Measurements from ENCODE around the gene KCNK18.
"Not testable (repeated sequence)": the region's sequence is repeated elsewhere in the genome, so short reads cannot be mapped to it uniquely, and the experiment has no call there.

Gene KCNK18

DNA sequence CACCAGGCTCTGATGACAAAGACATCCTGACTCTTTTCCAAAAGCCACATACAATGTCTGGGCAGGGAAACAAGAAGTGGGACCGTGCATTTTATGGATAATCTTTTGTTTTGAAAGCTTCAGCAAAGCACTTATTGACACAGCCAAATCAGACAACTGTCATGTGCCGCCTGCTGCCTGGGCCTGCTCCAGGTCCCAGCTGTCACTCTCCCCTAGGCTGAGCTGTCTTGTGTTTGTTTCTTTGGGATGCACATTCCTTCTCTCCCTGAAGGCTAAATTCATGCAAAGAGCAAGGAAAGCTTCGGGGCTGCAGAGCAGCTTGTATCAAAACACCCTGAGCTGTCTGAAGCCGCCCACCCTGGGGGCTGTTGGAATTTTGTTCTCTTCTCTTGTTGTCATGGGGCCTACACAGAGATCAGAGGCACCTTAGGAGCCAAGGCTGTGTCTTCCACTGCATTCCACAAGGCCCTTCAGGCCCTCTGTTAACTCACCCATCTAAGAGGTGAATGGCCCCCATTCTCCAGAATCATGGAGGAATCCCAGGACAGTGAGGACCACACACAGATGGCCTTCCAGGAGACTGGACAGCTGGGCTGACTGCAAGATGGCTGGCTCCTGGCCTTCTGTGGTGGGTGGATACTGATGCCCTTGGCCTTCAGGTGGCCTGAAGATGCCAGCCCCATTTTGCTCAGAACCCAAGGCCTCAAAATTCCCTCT, 25.8 kb downstream of the KCNK18 start:
- no peak for DNase-seq

DNA sequence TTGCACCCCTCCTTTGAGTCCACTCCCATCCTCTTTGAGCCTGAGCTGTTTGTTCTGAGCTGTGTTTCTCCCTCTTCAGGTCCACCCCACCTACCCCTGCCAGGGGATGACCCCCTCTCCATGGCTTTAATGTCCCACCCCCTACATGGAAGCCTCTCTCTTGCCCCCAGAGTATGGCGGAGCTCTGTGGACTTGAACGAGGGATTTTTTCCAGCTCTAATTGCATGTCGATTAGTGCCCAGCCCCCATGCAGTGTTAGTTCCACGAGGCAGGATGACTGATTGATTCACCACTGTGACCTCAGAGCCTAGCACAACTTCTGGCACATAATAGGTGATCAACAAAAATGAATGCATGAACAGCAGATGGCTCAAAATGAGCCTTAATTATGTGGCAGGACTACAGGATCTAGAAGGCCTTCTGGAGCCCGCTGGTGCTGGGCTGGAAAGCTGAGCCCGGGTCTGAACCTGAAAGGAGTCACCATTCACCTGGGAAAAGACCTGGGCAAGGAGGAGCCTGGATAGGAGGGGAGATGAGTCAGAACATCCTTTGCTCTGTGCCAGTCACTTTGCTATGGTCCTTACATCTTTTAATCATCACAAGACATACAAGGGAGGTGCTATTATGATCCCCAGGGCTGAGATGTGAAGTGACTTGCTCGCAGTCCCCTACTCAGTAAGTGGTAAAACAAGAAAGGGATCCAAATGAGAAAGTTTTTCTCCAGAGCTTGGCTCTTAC, 26.6 kb downstream of the KCNK18 start:
- no peak for DNase-seq

DNA sequence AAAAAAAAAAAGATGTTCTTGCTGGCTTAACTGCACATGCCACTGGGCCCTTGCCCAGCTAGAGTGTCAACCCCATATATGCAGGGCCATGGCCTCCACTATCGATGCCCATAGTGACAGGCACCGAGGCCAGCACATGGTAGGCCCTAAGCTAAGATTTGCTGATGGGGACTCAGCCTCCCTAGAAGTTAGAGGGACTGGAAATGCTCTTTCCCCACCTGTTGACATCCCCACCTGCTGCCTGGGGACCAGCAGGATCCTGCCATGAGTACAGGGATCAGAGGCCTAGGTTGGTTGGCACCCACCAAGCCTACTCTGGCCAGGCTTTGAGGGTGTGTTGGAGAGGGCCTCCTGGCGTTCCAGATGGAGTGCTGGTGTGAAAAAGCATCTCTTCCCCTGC, 27.6 kb downstream of the KCNK18 start:
- DNase-seq = no peak

DNA sequence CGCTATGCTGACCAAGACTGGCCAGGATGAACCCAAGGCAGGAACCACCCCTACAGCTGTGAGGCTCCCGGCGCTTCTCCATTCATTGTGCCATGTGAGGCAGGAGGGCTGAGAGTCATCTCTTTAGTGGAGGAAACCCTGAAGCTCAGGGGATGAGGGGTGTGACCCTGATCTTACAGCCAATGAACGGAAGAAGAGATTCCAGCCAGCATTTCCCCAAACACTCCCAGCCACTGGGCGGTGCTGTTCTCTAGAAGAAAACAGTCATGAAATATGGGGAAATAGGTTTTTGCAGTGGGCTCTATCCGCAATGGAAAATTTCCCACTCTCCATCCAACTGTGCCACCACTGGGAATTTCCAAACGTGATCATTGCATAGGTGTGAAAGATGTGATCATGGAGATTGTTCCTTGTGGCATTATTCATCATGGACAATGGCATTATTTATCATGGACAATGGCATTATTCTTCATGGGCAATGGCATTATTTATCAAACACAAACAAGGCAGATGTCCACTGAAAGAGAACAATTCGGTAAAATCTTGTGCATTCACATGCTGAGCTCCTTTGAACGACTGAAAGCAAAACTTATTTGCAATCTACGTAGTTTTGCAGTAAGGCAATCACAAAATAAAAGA, 29.6 kb downstream of the KCNK18 start:
- no peak for DNase-seq

DNA sequence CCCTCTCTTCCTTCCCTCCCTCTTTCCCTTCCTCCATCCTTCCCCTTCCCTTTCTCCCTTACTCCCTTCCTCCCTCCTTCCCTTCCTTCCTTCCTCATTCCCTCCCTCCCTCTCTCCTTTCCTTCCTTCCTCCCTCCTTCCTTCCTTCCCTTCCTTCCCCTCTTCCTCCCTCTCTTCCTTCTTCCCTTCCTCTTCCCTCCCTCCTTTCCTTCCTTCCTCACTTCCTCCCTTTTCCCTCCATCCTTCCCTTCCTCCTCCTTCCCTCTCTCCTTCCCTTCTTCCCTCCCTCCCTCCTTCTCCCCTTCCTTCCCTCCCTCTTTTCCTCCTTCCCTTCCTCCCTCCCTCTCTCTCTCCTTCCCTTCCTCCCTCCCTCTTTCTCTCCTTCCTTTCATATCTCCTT, 30.9 kb downstream of the KCNK18 start:
- no peak for DNase-seq

DNA sequence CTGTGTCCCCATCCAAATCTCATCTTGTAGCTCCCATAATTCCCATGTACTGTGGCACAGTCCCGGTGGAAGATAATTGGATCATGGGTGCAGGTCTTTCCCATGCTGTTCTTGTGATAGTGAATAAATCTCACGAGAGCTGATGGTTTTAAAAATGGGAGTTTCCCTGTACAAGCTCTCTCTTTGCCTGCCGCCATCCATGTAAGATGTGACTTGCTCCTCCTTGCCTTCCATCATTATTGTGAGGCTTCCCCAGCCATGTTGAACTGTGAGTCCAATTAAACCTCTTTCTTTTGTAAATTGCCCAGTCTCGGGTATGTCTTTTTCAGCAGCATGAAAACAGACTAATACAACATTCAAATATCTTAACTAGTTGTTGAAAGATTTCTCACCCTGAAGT, 32.8 kb downstream of the KCNK18 start:
- not testable (repeated sequence) for DNase-seq

DNA sequence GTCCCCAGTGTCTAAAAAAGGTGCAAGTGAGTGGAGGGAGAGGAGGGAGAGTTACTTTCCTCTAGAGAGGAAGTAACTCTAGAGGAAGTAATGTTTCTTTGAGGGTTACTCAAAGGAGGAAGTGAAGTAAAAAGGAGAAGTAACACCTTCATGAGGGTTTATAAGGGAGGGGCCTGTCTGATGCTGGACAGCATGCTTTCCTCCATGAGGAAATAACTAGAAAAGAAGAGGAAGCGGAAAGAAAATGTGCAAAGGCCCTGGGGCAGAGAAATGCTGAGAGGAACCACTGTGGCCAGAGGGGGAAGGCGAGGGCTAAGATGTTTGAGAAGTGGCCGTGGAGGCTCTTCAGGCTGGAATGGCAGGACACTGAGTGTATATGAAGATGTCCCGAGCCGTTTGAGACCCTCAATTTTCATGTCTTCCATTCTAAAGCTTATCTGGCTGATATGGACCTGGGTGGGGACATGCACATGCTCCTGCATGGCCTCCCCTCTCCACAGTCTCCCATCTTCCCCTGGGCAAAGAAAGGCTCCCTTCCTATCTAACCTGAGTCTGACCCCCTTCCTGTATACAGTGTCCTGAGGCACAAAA, 40.2 kb downstream of the KCNK18 start:
- DNase-seq = no peak

DNA sequence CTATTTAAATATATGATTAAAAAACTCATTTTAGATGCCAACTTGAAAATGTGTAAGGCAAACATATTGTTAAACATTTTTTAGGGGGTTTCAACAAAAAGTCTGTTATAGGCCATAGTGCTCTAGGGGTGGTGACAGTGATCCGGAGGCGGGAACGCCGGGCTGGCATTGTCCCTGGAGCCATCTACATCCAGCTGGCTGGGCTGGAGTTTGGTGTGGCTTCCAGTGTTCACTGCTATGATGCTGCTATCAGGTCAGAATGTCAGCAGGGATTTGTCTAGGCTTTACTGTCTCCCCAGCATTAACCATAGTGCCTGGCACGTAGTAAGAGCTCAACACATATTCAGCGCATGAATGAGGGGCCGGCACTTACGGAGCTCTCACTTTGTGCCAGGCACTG, 41.8 kb downstream of the KCNK18 start:
- no peak for DNase-seq

DNA sequence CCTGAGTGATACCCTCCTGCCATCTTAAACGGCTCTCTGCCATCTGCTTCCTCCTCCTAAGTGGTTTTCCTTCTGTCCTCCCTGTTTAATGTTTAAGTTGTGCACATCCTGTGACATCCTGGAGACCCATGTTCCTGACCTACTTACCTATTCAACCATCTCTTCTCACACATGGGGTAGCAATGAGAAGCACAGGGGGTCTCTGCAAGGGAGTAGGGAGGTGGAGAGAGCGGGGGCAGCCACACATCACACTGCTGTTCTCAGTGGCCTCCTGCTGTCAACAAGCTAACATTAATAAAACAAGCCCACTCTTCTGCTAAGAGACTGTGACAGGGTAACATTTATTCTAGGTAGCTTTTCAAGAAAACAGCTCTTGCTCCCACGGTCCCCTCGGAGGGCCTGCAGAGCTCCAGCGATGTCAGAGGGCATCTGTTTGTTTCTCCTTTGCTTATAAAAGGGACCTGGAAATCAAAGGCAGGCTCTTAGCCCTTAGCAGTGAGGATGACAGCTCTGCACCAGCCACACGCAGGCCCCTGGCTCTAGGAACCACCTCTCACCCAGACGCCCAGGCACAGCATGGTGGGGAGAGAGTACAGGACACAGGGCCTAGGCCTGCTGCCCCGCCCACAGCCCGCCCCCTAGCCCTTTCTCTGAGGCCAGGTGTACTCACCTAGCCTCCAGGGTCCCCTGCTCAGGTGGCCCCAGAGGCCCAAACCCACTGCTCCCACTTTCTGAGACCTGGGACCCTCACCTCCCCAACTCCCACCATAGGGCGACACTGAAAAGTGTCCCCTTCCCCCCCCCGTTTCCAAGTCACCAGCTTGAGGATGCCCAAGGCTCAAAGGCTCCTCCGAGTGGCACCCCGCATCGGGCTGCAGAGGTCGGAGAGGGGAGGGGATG, 42.7 kb downstream of the KCNK18 start:
- DNase-seq = no peak

DNA sequence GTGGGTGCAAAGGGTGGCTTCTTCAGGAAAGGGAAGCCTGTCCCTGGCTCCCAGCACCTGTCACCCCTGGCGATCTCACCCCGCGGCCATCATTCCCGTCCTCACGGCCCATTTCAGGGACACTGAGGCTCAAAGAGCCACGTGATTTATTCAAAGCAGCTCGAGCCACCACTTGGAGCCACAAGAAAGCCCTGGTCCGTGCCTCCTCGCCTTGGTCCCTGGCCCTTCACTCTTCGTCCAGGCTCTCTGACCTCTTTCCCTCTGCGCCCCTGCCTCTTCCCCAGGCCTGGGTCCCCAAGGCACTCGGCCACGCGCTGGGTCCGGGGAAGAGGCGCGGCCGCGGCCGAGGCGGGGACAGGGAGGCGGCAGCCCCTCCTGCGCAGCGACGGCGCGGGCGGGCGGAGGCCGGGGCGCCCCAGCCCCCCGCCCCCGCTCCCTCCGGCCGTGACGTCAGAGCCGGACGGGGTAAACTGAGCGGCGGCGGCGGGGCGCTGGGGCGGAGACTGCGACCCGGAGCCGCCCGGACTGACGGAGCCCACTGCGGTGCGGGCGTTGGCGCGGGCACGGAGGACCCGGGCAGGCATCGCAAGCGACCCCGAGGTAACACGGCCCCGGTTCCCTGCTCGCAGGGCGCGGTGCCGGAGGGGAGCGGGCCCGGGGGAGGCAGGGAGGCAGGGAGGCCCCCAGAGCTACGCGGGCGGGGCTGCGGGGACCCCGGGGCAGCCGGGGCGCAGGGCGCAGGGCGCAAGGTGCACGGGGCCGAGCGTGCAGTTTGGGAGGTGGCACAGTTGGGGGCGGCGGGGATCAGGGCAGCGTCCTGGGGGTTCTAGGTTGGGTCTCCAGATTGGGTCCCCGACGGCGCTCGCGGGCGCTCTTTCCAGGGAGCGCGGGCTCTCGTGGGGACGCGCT, 43.6 kb downstream of the KCNK18 start, which contains the start of gene SLC18A2:
Gene SLC18A2 (plus strand): TSS at position 494 of the 909 bp plus-strand sequence. CDS start 580 bp downstream, outside the sequence.
- no peak for DNase-seq

DNA sequence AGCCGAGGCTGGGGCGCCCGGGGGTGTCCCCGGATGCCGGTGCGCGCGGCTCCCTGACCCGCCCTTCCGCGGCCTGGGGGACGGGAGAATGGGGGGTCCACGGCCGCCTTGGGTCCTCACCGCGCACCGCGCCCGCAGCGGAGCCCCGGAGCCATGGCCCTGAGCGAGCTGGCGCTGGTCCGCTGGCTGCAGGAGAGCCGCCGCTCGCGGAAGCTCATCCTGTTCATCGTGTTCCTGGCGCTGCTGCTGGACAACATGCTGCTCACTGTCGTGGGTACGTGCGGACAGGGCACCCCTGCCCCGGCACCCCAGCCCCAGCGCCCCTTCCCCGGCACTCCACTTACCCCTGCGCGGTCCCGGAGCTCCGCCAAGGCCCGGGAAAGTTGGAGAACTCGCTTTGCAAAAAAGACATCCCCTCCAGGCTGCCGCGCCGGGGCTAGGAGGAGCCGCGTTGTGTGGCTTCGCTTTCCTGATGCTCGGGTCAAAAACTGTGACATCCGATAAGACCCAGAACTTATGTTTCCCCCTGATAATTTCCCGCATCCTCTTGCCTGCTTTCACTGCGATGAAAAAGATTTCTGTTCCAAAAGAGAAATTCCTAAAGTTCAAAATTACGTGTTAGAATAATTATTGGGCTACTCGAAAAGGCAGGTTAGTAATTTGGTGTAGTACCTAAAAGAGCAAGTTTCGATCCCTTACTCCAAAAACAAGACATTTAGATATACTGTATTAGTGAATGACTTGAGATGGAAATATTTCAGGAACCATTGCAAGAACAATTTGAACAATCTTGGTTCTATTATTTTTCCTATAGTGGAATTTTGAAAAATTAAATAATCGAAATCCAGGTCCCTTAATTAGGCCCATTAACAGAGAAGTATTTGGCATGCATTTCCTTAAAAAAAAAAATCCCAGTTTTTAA, 44.5 kb downstream of the KCNK18 start:
- DNase-seq = no peak

DNA sequence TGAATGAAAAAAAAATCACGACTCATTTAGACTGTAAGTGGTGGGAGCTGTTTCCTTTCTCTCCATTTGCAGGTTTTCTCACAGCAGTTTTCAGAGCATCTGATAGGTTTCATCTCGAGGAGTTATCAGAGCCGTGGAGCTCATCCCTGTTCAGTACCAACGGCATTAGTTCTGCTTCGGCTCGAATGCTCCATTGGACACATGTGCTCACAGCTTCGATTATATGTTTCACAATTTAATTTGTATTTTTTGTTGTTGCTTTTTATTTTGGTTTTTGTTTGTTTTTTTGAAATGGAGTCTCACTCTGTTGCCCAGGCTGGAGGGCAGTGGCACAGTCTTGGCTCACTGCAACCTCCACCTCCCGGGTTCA, 45.2 kb downstream of the KCNK18 start:
- no peak for DNase-seq

DNA sequence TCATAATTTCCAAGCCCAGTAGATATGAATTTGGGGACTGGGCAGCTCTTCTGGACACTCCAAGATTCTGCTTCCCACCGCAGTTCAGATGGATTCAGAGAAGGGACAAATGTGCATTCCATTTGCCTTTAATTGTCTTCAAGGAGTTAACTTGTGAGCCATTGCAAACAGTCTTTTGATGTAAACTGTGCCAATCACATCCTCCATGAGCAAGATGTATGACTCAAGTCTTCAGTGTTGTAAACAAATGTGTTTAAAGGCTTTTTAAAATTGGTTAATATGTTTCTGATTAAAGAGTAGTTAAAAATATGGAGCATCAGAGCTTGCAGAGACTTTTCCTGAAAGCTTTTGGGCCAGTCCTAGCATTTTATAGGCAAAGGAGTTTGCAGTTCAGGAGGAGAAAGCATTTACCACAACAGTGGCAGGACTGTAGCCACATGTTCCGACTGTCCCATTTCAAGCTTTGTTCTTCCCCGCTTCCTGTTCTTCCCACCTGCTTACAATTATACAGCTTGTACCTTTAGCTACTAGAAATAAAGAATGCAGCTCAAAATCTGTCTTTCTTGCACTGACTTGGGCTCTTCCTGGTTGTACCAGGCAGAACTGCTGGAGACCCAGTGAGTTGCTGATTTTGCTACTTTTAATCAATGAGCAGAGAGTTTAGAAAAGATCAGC, 49.8 kb downstream of the KCNK18 start:
- no peak for DNase-seq

DNA sequence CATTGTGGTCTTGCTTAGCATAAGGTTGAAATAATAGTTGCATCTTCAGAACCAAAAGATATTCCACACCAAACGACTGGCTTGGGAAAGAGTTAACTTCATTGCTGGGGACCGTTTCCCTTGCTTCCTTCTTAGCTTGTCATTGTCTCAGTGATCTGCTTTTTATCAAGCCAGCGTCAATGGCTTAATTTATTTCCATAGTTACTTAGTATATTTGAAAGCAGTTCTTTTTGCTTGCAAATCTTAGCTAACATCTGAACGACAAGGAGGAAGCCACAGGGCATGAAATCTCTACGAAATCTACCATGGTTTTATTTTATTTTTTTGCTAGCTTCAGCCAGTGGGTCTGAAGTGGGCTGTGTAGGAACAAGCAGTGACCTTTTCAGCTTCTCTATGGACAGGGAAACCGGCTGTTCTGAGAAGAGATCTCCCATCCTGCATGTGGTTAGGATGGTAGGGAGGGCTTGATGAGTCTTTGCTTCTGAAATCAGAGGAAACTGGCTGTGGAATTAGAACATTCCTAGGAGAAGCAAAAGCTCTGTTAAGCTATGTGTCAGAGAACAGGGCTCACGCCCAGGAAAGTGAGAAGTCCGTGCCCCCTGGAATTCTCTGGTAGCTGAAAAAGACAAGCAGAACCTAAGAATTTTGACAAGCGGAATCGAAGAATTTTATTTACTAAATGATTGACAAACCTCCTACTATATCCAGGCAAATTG, 51.6 kb downstream of the KCNK18 start:
- DNase-seq = no peak

DNA sequence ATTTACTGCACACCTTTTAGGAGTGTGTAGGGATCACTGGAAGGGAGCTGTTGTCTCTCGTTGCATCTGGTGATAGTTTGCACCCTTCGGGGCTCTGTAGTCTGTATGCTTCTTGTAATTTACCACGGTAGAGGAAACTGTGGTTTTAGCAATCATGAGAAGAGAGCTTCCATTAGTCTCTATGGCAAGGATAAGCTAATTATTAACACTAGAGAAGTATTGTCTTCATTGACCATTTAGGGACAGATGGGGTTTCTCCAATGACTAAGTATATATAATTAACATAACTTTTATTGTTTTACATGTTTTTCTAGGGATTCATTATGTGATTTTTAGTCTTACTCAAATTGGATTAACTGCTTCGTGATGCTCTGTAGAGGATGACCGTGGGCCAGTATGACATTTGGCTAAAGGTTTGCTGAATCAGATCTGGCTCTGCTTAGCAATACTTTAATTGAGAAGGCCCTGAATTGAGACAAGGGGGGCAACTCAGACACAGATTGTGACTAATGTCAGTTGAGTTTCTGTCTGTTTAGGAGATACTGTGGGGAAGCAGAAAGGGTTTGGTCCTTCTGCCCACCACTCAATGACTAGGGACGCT, 52.3 kb downstream of the KCNK18 start:
- DNase-seq = no peak

DNA sequence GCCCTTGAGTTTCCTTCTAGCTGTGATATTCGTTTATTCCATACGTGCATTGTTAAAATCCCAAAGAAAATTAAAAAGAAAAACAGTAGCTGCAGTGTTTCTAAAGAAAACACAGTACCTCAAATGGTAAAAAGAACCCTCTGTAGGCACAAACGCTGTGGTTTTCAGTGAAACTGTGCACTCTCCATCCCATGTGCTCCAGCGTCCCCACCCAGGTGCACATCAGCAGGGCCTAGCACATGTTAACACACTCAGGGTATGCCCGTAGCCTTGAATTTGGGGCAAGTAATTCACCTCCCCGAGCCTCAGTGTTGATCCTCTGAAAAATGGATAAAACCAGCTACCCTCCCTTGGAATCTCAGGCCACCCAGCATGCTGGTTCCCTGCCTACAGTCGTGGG, 53.1 kb downstream of the KCNK18 start:
- DNase-seq = no peak

DNA sequence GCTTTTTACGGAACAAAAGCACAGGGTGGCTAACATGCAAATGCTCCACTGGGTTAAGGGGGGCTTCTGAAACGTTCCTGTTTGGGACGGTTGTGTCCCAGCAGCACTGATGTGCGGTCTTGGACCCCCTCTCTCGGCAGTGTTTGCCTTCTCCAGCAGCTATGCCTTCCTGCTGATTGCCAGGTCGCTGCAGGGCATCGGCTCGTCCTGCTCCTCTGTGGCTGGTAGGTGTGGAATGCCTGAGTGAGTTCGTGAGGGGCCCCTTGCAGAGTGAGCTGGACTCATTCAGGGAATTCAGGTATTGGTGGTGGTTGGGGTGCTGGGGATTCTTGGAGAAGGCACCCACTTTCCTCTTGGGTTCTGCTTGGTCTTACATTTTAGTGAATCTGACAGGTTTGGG, 56.6 kb downstream of the KCNK18 start:
- no peak for DNase-seq

DNA sequence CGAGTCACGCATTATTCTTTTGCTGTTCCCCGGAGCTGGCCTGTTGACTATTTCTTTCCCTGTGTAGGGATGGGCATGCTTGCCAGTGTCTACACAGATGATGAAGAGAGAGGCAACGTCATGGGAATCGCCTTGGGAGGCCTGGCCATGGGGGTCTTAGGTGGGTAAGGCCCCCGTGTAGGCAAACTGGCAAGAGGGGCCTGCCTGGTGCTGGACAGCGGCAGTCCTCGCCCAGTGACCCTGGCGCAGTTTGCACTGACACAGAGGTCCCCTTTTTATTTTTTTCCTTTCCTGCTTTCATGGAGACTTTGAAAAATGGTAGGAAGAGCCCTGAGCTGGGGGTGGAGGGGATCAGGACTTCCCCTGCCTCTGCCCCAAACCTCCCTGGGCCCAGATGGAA, 57.0 kb downstream of the KCNK18 start:
- DNase-seq = no peak

Data from activated naive CD4-positive, alpha-beta T cell treated with Interleukin-2 at 50 U/mL for 16 hours (primary cell).